ENCODE results near the gene RAB3C.

Gene RAB3C

GRCh38 chr5:58778888-58779287 lies 196.0 kb downstream of the RAB3C start:
- DNase-seq = no peak

- DNase-seq = no peak
Observed at GRCh38 chr5:58786035-58786434, 203.2 kb downstream of the RAB3C start.

GRCh38 chr5:58786711-58787303 lies 203.9 kb downstream of the RAB3C start:
- no peak for DNase-seq

GRCh38 chr5:58787987-58788386 lies 205.1 kb downstream of the RAB3C start:
- DNase-seq = no peak

DNA sequence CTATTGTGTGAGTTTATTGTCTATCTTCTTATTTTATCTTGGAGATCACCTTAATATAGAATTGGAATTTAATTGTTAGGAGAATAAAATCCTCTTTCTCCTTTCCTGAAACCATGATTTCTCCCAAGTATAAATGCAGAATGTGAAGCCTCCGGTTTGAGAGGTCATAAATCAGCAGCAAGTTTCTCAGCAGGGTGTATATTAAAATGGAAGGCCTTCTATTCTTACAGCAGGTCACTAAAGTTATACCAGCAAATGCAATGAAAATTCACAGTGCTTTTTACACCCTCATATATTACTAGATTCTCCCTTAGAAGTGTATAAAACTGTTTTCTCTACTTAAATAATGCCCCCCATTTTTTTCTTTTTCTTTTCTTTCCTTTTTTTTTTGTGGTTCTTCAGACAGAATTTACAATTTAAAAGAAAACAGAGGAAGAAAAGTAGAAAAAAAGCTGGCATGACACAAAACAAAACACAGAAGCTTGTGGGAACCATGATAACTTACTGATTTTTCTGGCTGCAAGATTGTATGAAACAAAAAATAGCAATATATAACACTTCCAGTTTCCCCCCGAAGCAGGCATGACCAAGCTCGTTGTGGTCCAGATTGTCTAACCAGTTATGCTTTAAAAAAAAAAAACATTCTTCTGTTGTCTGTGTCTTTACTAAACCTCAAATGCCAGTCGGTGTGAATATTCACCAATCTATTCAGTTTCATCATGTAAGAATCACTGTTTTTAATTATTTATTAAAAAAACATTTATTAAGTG lies 211.2 kb downstream of the RAB3C start:
- no peak for DNase-seq

DNA sequence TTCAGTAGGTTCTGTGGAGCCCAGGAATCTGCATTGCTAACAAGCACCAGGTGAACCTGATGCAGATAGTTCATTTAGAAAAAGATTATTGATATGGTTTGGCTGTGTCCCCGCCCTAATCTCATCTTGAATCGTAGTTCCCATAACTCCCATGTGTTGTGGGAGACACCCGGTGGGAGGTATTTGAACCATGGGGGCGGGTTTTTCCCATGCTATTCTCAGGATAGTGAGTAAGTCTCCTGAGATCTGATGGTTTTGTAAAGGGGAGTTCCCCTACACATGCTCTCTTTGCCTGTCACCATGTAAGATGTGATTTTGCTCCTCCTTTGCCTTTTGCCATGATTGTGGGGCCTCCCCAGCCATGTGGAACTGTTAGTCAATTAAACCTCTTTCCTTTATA lies 212.0 kb downstream of the RAB3C start:
- no peak for DNase-seq

GRCh38 chr5:58795327-58795726 lies 212.5 kb downstream of the RAB3C start:
- no peak for DNase-seq

DNA sequence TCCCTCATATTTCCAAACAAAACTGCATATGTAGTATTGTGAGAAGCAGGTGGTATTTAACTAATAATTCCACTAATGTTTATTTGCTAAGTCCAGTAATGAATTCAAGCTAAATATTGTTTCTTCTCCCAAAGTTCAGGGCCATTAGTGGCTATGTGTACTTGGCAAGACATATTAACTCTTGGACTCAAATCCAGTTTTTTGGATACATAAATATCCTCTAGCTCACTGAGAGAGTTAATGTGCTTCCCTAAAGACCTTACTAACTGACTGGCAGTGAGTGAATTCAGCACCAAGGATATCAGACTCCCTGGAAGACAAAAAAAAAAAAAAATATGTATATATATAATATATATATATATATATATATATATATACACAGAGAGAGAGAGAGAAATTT lies 214.1 kb downstream of the RAB3C start:
- DNase-seq = no peak

- DNase-seq = no peak
Observed at GRCh38 chr5:58800356-58800755, 217.5 kb downstream of the RAB3C start.

DNA sequence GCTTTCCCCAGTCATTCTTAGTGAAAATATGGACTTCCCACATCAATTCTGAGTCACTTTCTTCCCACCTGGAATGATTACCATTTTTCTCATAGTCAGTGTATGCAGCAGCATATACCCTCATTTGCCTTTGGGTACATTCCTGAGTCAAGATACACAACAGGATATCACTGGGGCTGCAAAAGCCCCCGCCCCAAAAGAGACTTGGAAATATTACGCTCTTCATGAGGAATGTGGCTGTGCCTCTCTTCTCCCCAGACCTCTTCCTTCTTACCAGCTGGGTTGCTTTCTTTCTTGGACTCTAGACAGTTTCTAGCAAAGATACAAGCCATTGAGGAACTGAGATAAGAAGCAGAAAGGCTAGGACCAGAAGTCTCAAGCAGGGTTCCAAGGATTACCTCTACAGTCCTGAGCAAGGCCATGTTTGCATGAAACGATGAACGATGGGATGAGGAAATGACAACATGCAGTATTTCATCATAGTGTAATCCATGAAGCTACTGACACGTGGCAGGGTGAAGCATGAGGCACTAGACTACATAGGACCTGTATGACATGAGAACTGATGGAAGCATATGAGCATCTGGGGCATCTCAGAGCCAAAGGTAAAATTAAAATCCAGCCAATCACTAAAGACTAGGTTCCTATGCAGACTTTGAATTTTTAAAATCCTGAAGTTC lies 218.1 kb downstream of the RAB3C start:
- DNase-seq = no peak

GRCh38 chr5:58803056-58803455 lies 220.2 kb downstream of the RAB3C start:
- DNase-seq = no peak

GRCh38 chr5:58804291-58804690 lies 221.4 kb downstream of the RAB3C start:
- DNase-seq = no peak

- DNase-seq = no peak
Observed at GRCh38 chr5:58810086-58810485, 227.2 kb downstream of the RAB3C start.

GRCh38 chr5:58813855-58814254 lies 231.0 kb downstream of the RAB3C start:
- no peak for DNase-seq

GRCh38 chr5:58816181-58816731 lies 233.4 kb downstream of the RAB3C start:
- DNase-seq = no peak

GRCh38 chr5:58818465-58818864 lies 235.6 kb downstream of the RAB3C start:
- no peak for DNase-seq

GRCh38 chr5:58825441-58825840 lies 242.6 kb downstream of the RAB3C start:
- no peak for DNase-seq

DNA sequence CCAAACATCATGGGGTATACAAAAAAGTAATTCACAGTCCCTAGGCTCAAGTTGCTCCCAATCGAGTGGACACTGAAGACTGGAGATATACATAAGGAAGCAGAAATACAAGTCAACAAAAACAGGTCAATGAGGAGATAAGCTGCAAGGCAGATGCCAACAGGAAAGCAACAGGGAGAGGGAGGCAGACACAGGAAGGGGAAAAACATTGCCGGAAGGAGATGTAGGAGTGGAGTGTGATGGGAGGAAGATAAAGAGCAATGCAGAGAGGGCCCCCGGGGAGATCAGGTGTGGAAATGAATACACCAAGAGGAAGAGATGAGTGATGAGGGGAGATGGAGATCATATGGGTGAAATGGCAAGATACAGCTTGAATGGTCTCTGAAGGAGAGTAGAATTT lies 243.0 kb downstream of the RAB3C start:
- DNase-seq = no peak

- no peak for DNase-seq
Observed at GRCh38 chr5:58827463-58827862, 244.6 kb downstream of the RAB3C start.

GRCh38 chr5:58828258-58828657 lies 245.4 kb downstream of the RAB3C start:
- peak; percentile 53 for DNase-seq

DNA sequence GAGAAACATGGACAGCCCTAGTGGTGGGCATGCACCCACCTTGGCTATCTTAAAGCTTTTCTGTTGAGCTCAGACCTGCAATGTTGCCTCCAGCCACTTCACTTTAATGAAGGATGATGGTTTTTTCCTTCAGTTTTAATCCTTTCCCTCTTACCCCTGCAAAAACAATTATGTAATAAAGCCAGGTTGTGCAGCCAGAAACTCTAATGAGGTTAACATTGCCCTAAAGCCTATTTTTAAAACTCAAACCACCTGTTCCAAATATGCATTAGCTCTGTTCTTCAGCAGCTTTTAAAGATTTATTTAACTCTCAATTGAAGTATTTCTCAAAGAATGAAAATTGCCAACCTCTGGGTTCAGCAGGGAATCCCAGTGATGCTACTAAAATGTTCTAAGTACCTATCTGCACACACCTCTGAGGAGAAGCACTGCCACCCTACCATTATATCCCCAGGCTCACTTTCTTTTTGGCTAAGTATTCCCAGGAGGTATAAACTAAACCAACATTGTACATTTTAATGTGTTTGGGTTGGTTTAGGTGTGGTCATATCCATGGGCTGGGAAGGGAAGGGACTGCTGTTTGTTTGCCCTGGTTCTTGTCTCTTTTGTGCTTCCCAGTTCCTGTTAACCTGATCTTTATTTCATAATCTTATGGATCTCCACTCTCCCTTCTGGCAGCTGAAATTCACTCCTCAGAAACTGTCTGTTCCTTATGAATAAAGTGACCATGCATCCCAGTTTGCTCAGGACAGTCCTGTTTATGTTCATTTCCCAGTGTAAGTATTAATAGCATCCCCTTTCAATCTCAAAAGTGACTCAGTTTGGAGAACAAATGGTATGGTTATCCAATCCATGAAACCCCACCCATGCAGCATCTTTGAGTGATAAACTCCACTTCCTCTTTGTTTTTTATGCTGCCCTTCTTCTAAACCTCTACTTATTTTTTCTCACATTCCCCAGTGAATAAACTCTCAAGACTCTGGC lies 251.7 kb downstream of the RAB3C start:
- no peak for DNase-seq

DNA sequence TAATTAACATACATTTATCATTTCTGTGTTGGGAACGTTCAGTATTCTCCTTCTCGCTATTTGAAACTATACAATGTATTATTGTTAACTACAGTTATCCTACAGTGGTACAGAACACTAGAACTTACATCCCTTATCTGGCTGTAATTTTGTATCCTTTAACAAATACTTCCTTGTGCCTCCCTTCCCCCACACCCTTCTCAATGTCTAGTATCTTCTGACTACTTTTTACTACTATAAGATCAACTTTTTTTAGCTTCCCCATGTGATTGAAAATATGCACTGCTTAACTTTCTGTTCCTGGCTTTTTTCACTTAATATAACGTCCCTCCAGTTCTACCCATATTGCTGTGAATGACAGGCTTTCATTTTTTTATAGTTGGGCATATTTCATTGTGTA lies 253.5 kb downstream of the RAB3C start:
- no peak for DNase-seq

DNA sequence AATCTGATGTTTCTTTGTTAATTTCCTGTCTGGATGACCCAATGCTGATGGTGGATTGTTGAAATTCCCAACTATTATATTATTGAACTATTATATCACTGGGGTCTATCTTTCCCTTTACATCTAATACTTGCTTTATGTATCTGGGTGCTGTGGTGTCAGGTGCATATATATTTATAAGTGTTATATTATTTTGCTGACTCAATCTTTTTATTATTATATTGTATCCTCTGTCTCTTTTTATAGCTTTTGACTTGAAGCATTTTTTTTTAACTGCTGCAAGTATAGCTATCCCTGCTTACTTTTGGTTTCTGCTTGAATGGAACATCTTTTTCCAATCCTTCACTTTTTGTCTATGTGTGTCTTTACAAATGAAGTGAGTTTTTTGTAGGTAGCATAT lies 255.9 kb downstream of the RAB3C start:
- DNase-seq = no peak

Measured in right forelimb (tissue), 1 donor.